K562 (cell line): ENCODE results near the gene TMED10.

Experiments
- RAD51 ChIP-seq: fragments of 450-650 bp; IDR thresholded peaks from 2 replicates; pipeline ENCODE4 v1.7.1; 2016; ENCODE audit warnings: low read depth, mild to moderate bottlenecking, borderline replicate concordance
- ZNF133 ChIP-seq: fragments of 250-450 bp; sonication (Bioruptor Pico); IDR thresholded peaks from 2 replicates; pipeline ENCODE4 v1.4.0; 2020; ENCODE audit warnings: mild to moderate bottlenecking

DNA sequence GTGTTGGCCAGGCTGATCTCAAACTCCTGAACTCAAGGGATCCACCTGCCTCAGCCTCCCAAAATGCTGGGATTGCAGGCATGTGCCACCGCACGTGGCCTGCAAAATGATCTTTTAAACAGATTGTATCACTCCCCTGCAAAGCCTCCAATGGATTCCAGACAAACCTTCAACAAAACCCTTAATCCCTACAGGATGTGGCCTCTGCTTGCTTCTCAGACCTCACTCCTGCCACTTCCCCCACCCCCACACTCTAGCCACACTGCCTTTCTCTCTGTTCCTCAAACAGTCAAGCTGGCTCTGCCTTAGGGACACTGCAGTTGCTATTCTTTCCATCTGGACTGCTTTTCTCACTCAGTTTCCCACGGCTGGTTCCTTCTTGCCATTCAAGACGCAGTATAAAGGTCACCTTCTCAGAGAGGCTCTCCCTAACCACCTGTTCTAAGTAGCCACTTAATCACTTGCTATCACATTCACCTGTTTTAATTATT, 47.3 kb upstream of the TMED10 start:
- TF ChIP-seq RAD51: no peak
- TF ChIP-seq ZNF133 (CRISPR knock-in tag): no peak
